GM23338 (cell line): ENCODE measurements around the gene NR2C2. TPM values are rescaled to one million over a fixed set of nuclear protein-coding genes. Genes with fewer than 3 reads are reported as not detected.

Experiments
- ATAC-seq: fragments of 200-7000 bp; cut with Tn5 transposase; 3 replicates; pipeline ENCODE4 v1.9.1; 2020
- DNase-seq: peaks from one replicate; pipeline ENCODE4 v3.0.0-alpha.2; 2015; ENCODE audit warnings: low spot score
- H2AFZ ChIP-seq: fragments of 200-600 bp; sonication (generic); 2 replicates; pipeline ENCODE4 v1.8.0; 2016; ENCODE audit warnings: antibody characterized with exemption, mild to moderate bottlenecking, moderate library complexity
- H3F3A ChIP-seq: fragments of 200-600 bp; sonication (generic); replicated peaks from 2 replicates; pipeline ENCODE4 v1.8.0; 2017; ENCODE audit warnings: antibody characterized with exemption, mixed run types, low read depth
- H3K27ac ChIP-seq: fragments of 200-600 bp; sonication (generic); 2 replicates; pipeline ENCODE4 v1.6.1; 2016; ENCODE audit warnings: low read depth
- H3K27me3 ChIP-seq: fragments of 200-600 bp; sonication (generic); 2 replicates; pipeline ENCODE4 v1.8.0; 2016; ENCODE audit warnings: mild to moderate bottlenecking, mixed run types, moderate library complexity; ENCODE audit not compliant: insufficient read depth
- H3K36me3 ChIP-seq: fragments of 200-600 bp; sonication (generic); 2 replicates; pipeline ENCODE4 v1.8.0; 2016; ENCODE audit warnings: mild to moderate bottlenecking; ENCODE audit not compliant: insufficient read depth
- H3K4me1 ChIP-seq: fragments of 200-600 bp; sonication (generic); 2 replicates; pipeline ENCODE4 v1.8.0; 2016; ENCODE audit warnings: mild to moderate bottlenecking, moderate library complexity; ENCODE audit not compliant: insufficient read depth
- H3K4me2 ChIP-seq: fragments of 200-600 bp; sonication (generic); 2 replicates; pipeline ENCODE4 v1.7.1; 2017; ENCODE audit warnings: mixed run types
- H3K4me3 ChIP-seq: fragments of 200-600 bp; sonication (generic); 2 replicates; pipeline ENCODE4 v1.6.1; 2016; ENCODE audit warnings: mixed run types
- H3K79me2 ChIP-seq: fragments of 200-600 bp; sonication (generic); replicated peaks from 2 replicates; pipeline ENCODE4 v1.8.0; 2017; ENCODE audit warnings: mild to moderate bottlenecking; ENCODE audit not compliant: insufficient read depth
- H3K9me2 ChIP-seq: fragments of 200-600 bp; sonication (generic); 2 replicates; pipeline ENCODE4 v1.8.0; 2017; ENCODE audit not compliant: insufficient read depth
- H4K20me1 ChIP-seq: fragments of 200-600 bp; sonication (generic); replicated peaks from 2 replicates; pipeline ENCODE4 v1.8.0; 2017; ENCODE audit warnings: mild to moderate bottlenecking; ENCODE audit not compliant: insufficient read depth
- H3K27ac Mint-ChIP-seq: 2 replicates; pipeline ENCODE4 v1.8.0; 2020; ENCODE audit warnings: inconsistent platforms, mild to moderate bottlenecking, moderate library complexity, mixed read lengths
- H3K27me3 Mint-ChIP-seq: 3 replicates; pipeline ENCODE4 v1.8.0; 2022; ENCODE audit warnings: low read depth, mild to moderate bottlenecking, moderate library complexity, mixed read lengths, inconsistent platforms; ENCODE audit not compliant: insufficient read depth, poor library complexity
- H3K36me3 Mint-ChIP-seq: 3 replicates; pipeline ENCODE4 v1.8.0; 2021; ENCODE audit warnings: low read depth, mild to moderate bottlenecking, inconsistent platforms, moderate library complexity, mixed read lengths
- H3K4me1 Mint-ChIP-seq: 3 replicates; pipeline ENCODE4 v1.8.0; 2020; ENCODE audit warnings: mild to moderate bottlenecking, inconsistent platforms, mixed read lengths
- H3K4me3 Mint-ChIP-seq: 3 replicates; pipeline ENCODE4 v1.8.0; 2021; ENCODE audit warnings: moderate library complexity, mild to moderate bottlenecking, inconsistent platforms, mixed read lengths
- H3K9me3 Mint-ChIP-seq: 3 replicates; pipeline ENCODE4 v1.8.0; 2020; ENCODE audit warnings: moderate library complexity, mild to moderate bottlenecking, inconsistent platforms, mixed read lengths
- EZH2phosphoT487 ChIP-seq: fragments of 200-600 bp; sonication (generic); IDR thresholded peaks from one replicate; pipeline ENCODE4 v1.8.1; 2018; ENCODE audit warnings: antibody characterized with exemption; ENCODE audit not compliant: unreplicated experiment
- POLR2AphosphoS5 ChIP-seq: IDR thresholded peaks from 2 replicates; pipeline ENCODE4 v1.6.1; 2016; ENCODE audit warnings: antibody characterized with exemption, low read depth
- REST ChIP-seq: IDR thresholded peaks from one replicate; pipeline ENCODE4 v1.6.1; 2018; ENCODE audit warnings: antibody characterized with exemption; ENCODE audit not compliant: unreplicated experiment
- ZNF331 ChIP-seq: fragments of 250-450 bp; sonication (Bioruptor Pico); IDR thresholded peaks from 2 replicates; pipeline ENCODE4 v1.5.0; 2020; ENCODE audit warnings: low read depth, mild to moderate bottlenecking, moderate library complexity
- polyA plus RNA-seq: library from polyadenylated mRNA; unstranded; fragments of >200 nt; fragmentation: Nextera tagmentation; extraction: Ambion mirVana; gene quantifications from 2 replicates; pipeline ENCODE4 v1.2.1, GENCODE V29; 2016
- total RNA-seq: library from RNA; depleted of rRNA; stranded (reverse); fragments of >200 nt; shearing (Covaris generic); gene quantifications from 2 replicates; pipeline ENCODE4 v1.2.3, GENCODE V29; 2014
- TF ChIP-seq, protein P1 (sequence below), 2 experiments: fragments of 200-600 bp in 1 of 2; sonication (generic) in 1 of 2; conservative IDR thresholded peaks; 2 replicates each; pipeline versions ENCODE4 v1.5.1 to v1.6.1; 2016 to 2017; ENCODE audit warnings: antibody characterized with exemption in 2 of 2, low read depth in 2 of 2, mild to moderate bottlenecking in 2 of 2, moderate library complexity in 1 of 2
- TF ChIP-seq, protein P2 (sequence below): IDR thresholded peaks from 2 replicates; pipeline ENCODE4 v1.6.1; 2016; ENCODE audit warnings: antibody characterized with exemption

Gene NR2C2
- total and polyA plus RNA-seq, 2 experiments from 2014 or later, result 12.0 to 57.2 TPM

GRCh38 chr3:14920536-14920935 is 26.8 kb upstream of the NR2C2 start:
- DNase-seq (no peak), ATAC-seq (peak; percentile 15; the same call in 2 of the 3 replicates)
- Histone ChIP-seq H4K20me1 (no peaks in the 10 kb centered on the region), H3K4me2 (no peak overlapping the region), H3F3A (no peaks in the 10 kb centered on the region), H3K36me3 (no peaks in the 10 kb centered on the region), H3K79me2 (no peaks in the 10 kb centered on the region), H3K4me3 (no peak overlapping the region), H3K4me1 (no peaks in the 10 kb centered on the region), H3K27me3 (no peaks in the 10 kb centered on the region), H3K9me2 (no peaks in the 10 kb centered on the region), H2AFZ (0 out of 2 replicates have a peak overlapping the region, but pooled peaks have one; percentile 28), H3K27ac (no peak overlapping the region)
- Mint-ChIP-seq H3K27ac (no peak overlapping the region), H3K4me1 (peaks cover 4% of the 10 kb centered on the region; the same call in 2 of the 3 replicates), H3K27me3 (peaks cover 15% of the 10 kb centered on the region), H3K4me3 (no peak overlapping the region), H3K36me3 (no peaks in the 10 kb centered on the region), H3K9me3 (no peaks in the 10 kb centered on the region)
- no peak for TF ChIP-seq REST
- TF ChIP-seq, protein P1, sequence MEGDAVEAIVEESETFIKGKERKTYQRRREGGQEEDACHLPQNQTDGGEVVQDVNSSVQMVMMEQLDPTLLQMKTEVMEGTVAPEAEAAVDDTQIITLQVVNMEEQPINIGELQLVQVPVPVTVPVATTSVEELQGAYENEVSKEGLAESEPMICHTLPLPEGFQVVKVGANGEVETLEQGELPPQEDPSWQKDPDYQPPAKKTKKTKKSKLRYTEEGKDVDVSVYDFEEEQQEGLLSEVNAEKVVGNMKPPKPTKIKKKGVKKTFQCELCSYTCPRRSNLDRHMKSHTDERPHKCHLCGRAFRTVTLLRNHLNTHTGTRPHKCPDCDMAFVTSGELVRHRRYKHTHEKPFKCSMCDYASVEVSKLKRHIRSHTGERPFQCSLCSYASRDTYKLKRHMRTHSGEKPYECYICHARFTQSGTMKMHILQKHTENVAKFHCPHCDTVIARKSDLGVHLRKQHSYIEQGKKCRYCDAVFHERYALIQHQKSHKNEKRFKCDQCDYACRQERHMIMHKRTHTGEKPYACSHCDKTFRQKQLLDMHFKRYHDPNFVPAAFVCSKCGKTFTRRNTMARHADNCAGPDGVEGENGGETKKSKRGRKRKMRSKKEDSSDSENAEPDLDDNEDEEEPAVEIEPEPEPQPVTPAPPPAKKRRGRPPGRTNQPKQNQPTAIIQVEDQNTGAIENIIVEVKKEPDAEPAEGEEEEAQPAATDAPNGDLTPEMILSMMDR (conservative IDR thresholded peaks at IDR 0.05; ENCODE audit: low read depth in 2 of 2), result peak in 1 of 2 experiments; percentile 4; a peak in 1 of 4 replicates

GRCh38 chr3:14921034-14921616 is 26.3 kb upstream of the NR2C2 start:
- TF ChIP-seq POLR2AphosphoS5 (no peak), REST (no peak), ZNF331 (CRISPR knock-in tag) (no peak), EZH2phosphoT487 (no peak)
- TF ChIP-seq, protein P2, sequence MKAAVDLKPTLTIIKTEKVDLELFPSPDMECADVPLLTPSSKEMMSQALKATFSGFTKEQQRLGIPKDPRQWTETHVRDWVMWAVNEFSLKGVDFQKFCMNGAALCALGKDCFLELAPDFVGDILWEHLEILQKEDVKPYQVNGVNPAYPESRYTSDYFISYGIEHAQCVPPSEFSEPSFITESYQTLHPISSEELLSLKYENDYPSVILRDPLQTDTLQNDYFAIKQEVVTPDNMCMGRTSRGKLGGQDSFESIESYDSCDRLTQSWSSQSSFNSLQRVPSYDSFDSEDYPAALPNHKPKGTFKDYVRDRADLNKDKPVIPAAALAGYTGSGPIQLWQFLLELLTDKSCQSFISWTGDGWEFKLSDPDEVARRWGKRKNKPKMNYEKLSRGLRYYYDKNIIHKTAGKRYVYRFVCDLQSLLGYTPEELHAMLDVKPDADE, result no peak
- TF ChIP-seq, protein P1 (conservative IDR thresholded peaks at IDR 0.05; ENCODE audit: low read depth in 2 of 2), result peak; percentile 83 to 100
- Mint-ChIP-seq H3K4me1 (peaks cover 8% of the 10 kb centered on the region), H3K27me3 (peaks cover 15% of the 10 kb centered on the region), H3K4me3 (no peak overlapping the region), H3K36me3 (no peaks in the 10 kb centered on the region), H3K27ac (no peak overlapping the region), H3K9me3 (no peaks in the 10 kb centered on the region)
- no peaks in the 10 kb centered on the region for H3F3A ChIP-seq
- no peaks in the 10 kb centered on the region for H4K20me1 ChIP-seq
- H3K36me3 ChIP-seq, result no peaks in the 10 kb centered on the region
- ATAC-seq (peak; percentile 89), DNase-seq (peak; percentile 93)
- H3K27me3 ChIP-seq, result no peaks in the 10 kb centered on the region
- no peaks in the 10 kb centered on the region for H3K79me2 ChIP-seq
- H3K4me3 ChIP-seq, result no peak overlapping the region
- H3K27ac ChIP-seq, result no peak overlapping the region
- H3K9me2 ChIP-seq, result no peaks in the 10 kb centered on the region
- 0 out of 2 replicates have a peak overlapping the region, but pooled peaks have one; percentile 28 for H2AFZ ChIP-seq
- H3K4me2 ChIP-seq, result no peak overlapping the region
- H3K4me1 ChIP-seq, result no peaks in the 10 kb centered on the region
